ENCODE results near the gene OR2T27. TPM values are rescaled to one million over a fixed set of nuclear protein-coding genes. Genes with fewer than 3 reads are reported as not detected.
"Not testable (repeated sequence)": the region's sequence is repeated elsewhere in the genome, so short reads cannot be mapped to it uniquely, and the experiment has no call there.

Gene OR2T27
- total RNA-seq, 1 experiment from 2014 or later, result not detected

DNA sequence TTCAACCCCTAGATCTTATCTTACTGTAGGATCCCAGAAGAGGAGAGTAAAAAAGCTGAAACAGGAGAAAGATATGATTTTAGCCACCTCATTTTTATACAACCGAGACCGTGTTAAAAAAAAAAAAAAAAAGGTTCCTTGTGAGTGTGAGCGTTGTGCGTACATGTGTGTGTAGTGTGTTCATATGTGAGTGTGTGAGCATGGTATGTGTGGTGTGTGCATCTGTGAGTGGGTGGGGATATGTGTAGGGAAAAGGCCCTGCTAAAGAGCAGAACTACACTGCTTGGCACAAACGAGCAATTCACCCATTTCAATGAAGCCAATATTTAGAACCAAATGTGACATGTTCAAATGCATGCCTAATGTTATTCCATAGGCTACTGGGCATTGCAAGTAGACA, 13.7 kb downstream of the OR2T27 start:
- H3K9me2 ChIP-seq (ENCODE audit: insufficient read depth); DNase-seq (ENCODE audit: low read depth, low spot score); CTCF ChIA-PET; H3K9me3 ChIP-seq (ENCODE audit: control insufficient read depth in 1 of 2, insufficient read depth in 1 of 2, low read depth in 1 of 2, low read length in 2 of 2); H2AFZ ChIP-seq (ENCODE audit: low read depth, low read length, poor library complexity, severe bottlenecking); H3K36me3 ChIP-seq (ENCODE audit: control insufficient read depth in 1 of 2, insufficient read depth in 2 of 2, low read length in 2 of 2); BruUV-seq (replicated peaks); H3K4me2 ChIP-seq (ENCODE audit: low read length); intact Hi-C loops (cut with micrococcal nuclease); H3K27me3 ChIP-seq (ENCODE audit: insufficient read depth, low read length); H3K4me1 ChIP-seq (ENCODE audit: control insufficient read depth in 1 of 2, insufficient read depth in 2 of 2, low read length in 2 of 2); RAD21 ChIA-PET (ENCODE audit: low non-redundant PET in 1 of 2, low total read pairs in 2 of 2, uncharacterized antibody in 2 of 2, unreplicated experiment in 2 of 2); H4K20me1 ChIP-seq (ENCODE audit: insufficient read depth); H3K4me3 ChIP-seq (replicated peaks in 1 of 2; ENCODE audit: low read depth in 1 of 2, low read length in 2 of 2); ATAC-seq; H3K27ac ChIP-seq (ENCODE audit: low read depth, low read length); POLR2A ChIA-PET; H3K79me2 ChIP-seq (ENCODE audit: insufficient read depth, low read length); H3K9ac ChIP-seq (ENCODE audit: low read length): not testable (repeated sequence)

DNA sequence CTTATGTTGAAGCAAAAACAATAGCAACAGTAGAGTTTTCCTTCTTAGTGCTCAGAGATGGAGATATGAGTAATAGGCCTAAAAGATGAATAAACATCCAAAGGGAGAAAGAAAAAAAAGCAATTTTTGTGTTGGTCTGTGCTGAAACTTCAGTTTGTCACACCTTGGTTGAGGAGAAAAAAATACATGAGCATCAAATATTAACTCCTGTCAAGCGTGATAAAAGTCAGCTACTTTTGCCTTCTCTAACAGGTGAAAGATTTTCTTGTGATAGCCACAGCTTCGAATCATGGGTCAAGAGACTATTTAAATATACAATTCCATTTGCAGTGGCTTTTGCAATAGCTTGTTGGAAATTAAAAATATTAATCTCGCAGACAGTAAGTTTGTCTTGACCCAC, 14.4 kb downstream of the OR2T27 start:
- H3K9me2 ChIP-seq (ENCODE audit: insufficient read depth); H4K20me1 ChIP-seq (ENCODE audit: insufficient read depth); RAD21 ChIA-PET (ENCODE audit: low non-redundant PET in 1 of 2, low total read pairs in 2 of 2, uncharacterized antibody in 2 of 2, unreplicated experiment in 2 of 2); H3K36me3 ChIP-seq (ENCODE audit: control insufficient read depth in 1 of 2, insufficient read depth in 2 of 2, low read length in 2 of 2); ATAC-seq; H3K9ac ChIP-seq (ENCODE audit: low read length); POLR2A ChIA-PET; H3K27ac ChIP-seq (ENCODE audit: low read depth, low read length); H3K4me2 ChIP-seq (ENCODE audit: low read length); intact Hi-C loops (cut with micrococcal nuclease); DNase-seq (ENCODE audit: low read depth, low spot score); H2AFZ ChIP-seq (ENCODE audit: low read depth, low read length, poor library complexity, severe bottlenecking); H3K4me3 ChIP-seq (replicated peaks in 1 of 2; ENCODE audit: low read depth in 1 of 2, low read length in 2 of 2); H3K79me2 ChIP-seq (ENCODE audit: insufficient read depth, low read length); BruUV-seq (replicated peaks); H3K27me3 ChIP-seq (ENCODE audit: insufficient read depth, low read length); H3K4me1 ChIP-seq (ENCODE audit: control insufficient read depth in 1 of 2, insufficient read depth in 2 of 2, low read length in 2 of 2); CTCF ChIA-PET; H3K9me3 ChIP-seq (ENCODE audit: control insufficient read depth in 1 of 2, insufficient read depth in 1 of 2, low read depth in 1 of 2, low read length in 2 of 2): not testable (repeated sequence)

DNA sequence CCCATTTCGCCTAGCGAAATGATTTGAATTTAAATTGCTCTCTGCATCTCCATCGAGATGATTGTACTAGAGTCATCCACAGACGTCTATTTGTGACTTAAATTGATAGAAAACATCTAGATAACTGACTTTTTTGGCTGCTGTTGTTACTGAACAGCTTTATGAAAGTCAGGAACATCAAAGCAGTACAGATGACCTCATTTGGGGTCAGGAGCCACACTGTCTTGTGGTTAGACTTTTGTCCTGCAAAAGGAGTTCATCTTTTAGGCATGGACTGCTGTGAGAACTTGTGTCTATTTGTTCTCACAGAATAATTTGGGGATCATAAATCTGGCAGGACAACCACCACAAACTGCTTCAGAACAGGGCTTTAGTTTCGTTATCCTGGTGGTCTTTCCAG, 15.7 kb downstream of the OR2T27 start:
- H3K27ac ChIP-seq (ENCODE audit: low read depth, low read length); intact Hi-C loops (cut with micrococcal nuclease); POLR2A ChIA-PET; H3K9me3 ChIP-seq (ENCODE audit: control insufficient read depth in 1 of 2, insufficient read depth in 1 of 2, low read depth in 1 of 2, low read length in 2 of 2); ATAC-seq; H3K9me2 ChIP-seq (ENCODE audit: insufficient read depth); BruUV-seq (replicated peaks); H3K36me3 ChIP-seq (ENCODE audit: control insufficient read depth in 1 of 2, insufficient read depth in 2 of 2, low read length in 2 of 2); H3K4me1 ChIP-seq (ENCODE audit: control insufficient read depth in 1 of 2, insufficient read depth in 2 of 2, low read length in 2 of 2); H2AFZ ChIP-seq (ENCODE audit: low read depth, low read length, poor library complexity, severe bottlenecking); DNase-seq (ENCODE audit: low read depth, low spot score); H3K9ac ChIP-seq (ENCODE audit: low read length); H3K27me3 ChIP-seq (ENCODE audit: insufficient read depth, low read length); H3K79me2 ChIP-seq (ENCODE audit: insufficient read depth, low read length); RAD21 ChIA-PET (ENCODE audit: low non-redundant PET in 1 of 2, low total read pairs in 2 of 2, uncharacterized antibody in 2 of 2, unreplicated experiment in 2 of 2); H3K4me3 ChIP-seq (replicated peaks in 1 of 2; ENCODE audit: low read depth in 1 of 2, low read length in 2 of 2); H4K20me1 ChIP-seq (ENCODE audit: insufficient read depth); CTCF ChIA-PET; H3K4me2 ChIP-seq (ENCODE audit: low read length): not testable (repeated sequence)

DNA sequence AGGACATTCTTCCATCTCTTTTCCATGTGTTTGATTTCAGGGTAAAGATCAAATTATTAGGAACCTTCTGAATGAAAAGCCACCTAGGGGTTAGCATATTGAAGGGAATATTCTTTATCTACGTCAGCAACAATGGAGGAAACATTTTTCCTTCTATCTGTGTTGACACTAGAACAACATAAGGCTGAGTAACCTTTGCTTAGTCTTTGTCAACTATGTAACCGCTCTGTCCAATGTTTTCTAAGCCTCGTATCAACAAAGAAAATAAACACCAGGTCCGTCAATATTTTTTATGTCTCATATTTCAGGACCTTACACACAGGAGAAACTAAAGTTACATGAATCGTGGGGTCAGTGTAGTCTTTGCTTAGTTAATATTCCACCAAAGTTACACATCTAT, 18.7 kb downstream of the OR2T27 start:
- H3K27ac ChIP-seq (ENCODE audit: low read depth, low read length); H3K4me3 ChIP-seq (replicated peaks in 1 of 2; ENCODE audit: low read depth in 1 of 2, low read length in 2 of 2); H3K79me2 ChIP-seq (ENCODE audit: insufficient read depth, low read length); CTCF ChIA-PET; intact Hi-C loops (cut with micrococcal nuclease); H3K4me1 ChIP-seq (ENCODE audit: control insufficient read depth in 1 of 2, insufficient read depth in 2 of 2, low read length in 2 of 2); ATAC-seq; H4K20me1 ChIP-seq (ENCODE audit: insufficient read depth); BruUV-seq (replicated peaks); H2AFZ ChIP-seq (ENCODE audit: low read depth, low read length, poor library complexity, severe bottlenecking); H3K9me2 ChIP-seq (ENCODE audit: insufficient read depth); H3K9ac ChIP-seq (ENCODE audit: low read length); POLR2A ChIA-PET; RAD21 ChIA-PET (ENCODE audit: low non-redundant PET in 1 of 2, low total read pairs in 2 of 2, uncharacterized antibody in 2 of 2, unreplicated experiment in 2 of 2); H3K36me3 ChIP-seq (ENCODE audit: control insufficient read depth in 1 of 2, insufficient read depth in 2 of 2, low read length in 2 of 2); H3K9me3 ChIP-seq (ENCODE audit: control insufficient read depth in 1 of 2, insufficient read depth in 1 of 2, low read depth in 1 of 2, low read length in 2 of 2); H3K27me3 ChIP-seq (ENCODE audit: insufficient read depth, low read length); H3K4me2 ChIP-seq (ENCODE audit: low read length); DNase-seq (ENCODE audit: low read depth, low spot score): not testable (repeated sequence)

DNA sequence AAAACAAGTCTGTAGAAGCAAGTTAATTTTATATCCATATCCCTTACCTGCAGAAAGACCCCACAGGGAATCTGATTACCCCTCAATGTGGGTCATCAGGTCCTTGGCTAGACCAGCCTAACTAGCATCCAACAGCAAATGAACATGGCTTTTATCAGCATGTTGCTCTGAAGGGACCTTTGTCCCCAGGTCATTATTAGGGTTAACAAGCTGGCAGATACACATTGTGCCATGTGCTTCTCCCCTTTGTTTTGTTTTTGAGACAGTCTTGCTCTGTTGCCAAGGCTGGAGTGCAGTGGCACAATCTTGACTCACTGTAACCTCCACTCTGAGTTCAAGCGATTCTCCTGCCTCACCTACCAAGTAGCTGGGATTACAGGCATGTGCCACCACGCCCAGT, 20.3 kb downstream of the OR2T27 start, which contains the start of gene OR2T11:
Gene OR2T11 (minus strand): TSS at position 101 of the 400 bp plus-strand sequence. CDS start 7,963 bp downstream, outside the sequence.
- H3K9ac ChIP-seq (ENCODE audit: low read length); ATAC-seq; H3K36me3 ChIP-seq (ENCODE audit: control insufficient read depth in 1 of 2, insufficient read depth in 2 of 2, low read length in 2 of 2); H3K9me3 ChIP-seq (ENCODE audit: control insufficient read depth in 1 of 2, insufficient read depth in 1 of 2, low read depth in 1 of 2, low read length in 2 of 2); H3K4me1 ChIP-seq (ENCODE audit: control insufficient read depth in 1 of 2, insufficient read depth in 2 of 2, low read length in 2 of 2); POLR2A ChIA-PET; H4K20me1 ChIP-seq (ENCODE audit: insufficient read depth); H3K79me2 ChIP-seq (ENCODE audit: insufficient read depth, low read length); H3K27me3 ChIP-seq (ENCODE audit: insufficient read depth, low read length); H3K4me3 ChIP-seq (replicated peaks in 1 of 2; ENCODE audit: low read depth in 1 of 2, low read length in 2 of 2); DNase-seq (ENCODE audit: low read depth, low spot score); H2AFZ ChIP-seq (ENCODE audit: low read depth, low read length, poor library complexity, severe bottlenecking); CTCF ChIA-PET; H3K4me2 ChIP-seq (ENCODE audit: low read length); H3K27ac ChIP-seq (ENCODE audit: low read depth, low read length); BruUV-seq (replicated peaks); H3K9me2 ChIP-seq (ENCODE audit: insufficient read depth); RAD21 ChIA-PET (ENCODE audit: low non-redundant PET in 1 of 2, low total read pairs in 2 of 2, uncharacterized antibody in 2 of 2, unreplicated experiment in 2 of 2): not testable (repeated sequence)
- intact Hi-C loops (cut with micrococcal nuclease), result loop anchor here (5.0 kb wide), 1 partner anchor 178 kb away; no protein-coding TSS in a partner anchor

Data from HCT116 (cell line).